ENCODE data around the gene C1QTNF8.
"Not testable (repeated sequence)": the region's sequence is repeated elsewhere in the genome, so short reads cannot be mapped to it uniquely, and the experiment has no call there.

Gene C1QTNF8

GRCh38 chr16:1098266-1098991 is 2.4 kb upstream of the C1QTNF8 start:
- H3K4me3 ChIP-seq (ENCODE audit: low read length), result no peak overlapping the region
- no peaks in the 10 kb centered on the region for H3K36me3 ChIP-seq (ENCODE audit: insufficient read depth, low read length)
- no peaks in the 10 kb centered on the region for H3K27me3 ChIP-seq (ENCODE audit: insufficient read depth, low read length)
- H3K27ac ChIP-seq (ENCODE audit: low read depth, low read length), result no peak overlapping the region
- no peaks in the 10 kb centered on the region for H3K9me3 ChIP-seq (ENCODE audit: insufficient read depth, low read depth, low read length)
- 86% methylated on average over 34 of the region's 34 CpGs for WGBS
- no peaks in the 10 kb centered on the region for H3K4me1 ChIP-seq (ENCODE audit: insufficient read depth, low read length)
- no peak overlapping the region for H3K9ac ChIP-seq (ENCODE audit: low read depth, low read length)

GRCh38 chr16:1097800-1098199 is 1.8 kb upstream of the C1QTNF8 start:
- H3K9ac ChIP-seq (ENCODE audit: low read depth, low read length), result no peak overlapping the region
- H3K4me3 ChIP-seq (ENCODE audit: low read length), result no peak overlapping the region
- H3K36me3 ChIP-seq (ENCODE audit: insufficient read depth, low read length), result no peaks in the 10 kb centered on the region
- H3K27me3 ChIP-seq (ENCODE audit: insufficient read depth, low read length), result no peaks in the 10 kb centered on the region
- H3K27ac ChIP-seq (ENCODE audit: low read depth, low read length), result no peak overlapping the region
- H3K9me3 ChIP-seq (ENCODE audit: insufficient read depth, low read depth, low read length), result no peaks in the 10 kb centered on the region
- H3K4me1 ChIP-seq (ENCODE audit: insufficient read depth, low read length), result no peaks in the 10 kb centered on the region
- 95% methylated on average over 23 of the region's 23 CpGs for WGBS

GRCh38 chr16:1097156-1097555 is 1.1 kb upstream of the C1QTNF8 start:
- H3K36me3 ChIP-seq (ENCODE audit: insufficient read depth, low read length), result no peaks in the 10 kb centered on the region
- H3K4me1 ChIP-seq (ENCODE audit: insufficient read depth, low read length), result no peaks in the 10 kb centered on the region
- H3K27ac ChIP-seq (ENCODE audit: low read depth, low read length), result no peak overlapping the region
- no peak overlapping the region for H3K9ac ChIP-seq (ENCODE audit: low read depth, low read length)
- H3K4me3 ChIP-seq (ENCODE audit: low read length), result no peak overlapping the region
- WGBS, result 92% methylated on average over 18 of the region's 18 CpGs
- no peaks in the 10 kb centered on the region for H3K9me3 ChIP-seq (ENCODE audit: insufficient read depth, low read depth, low read length)
- H3K27me3 ChIP-seq (ENCODE audit: insufficient read depth, low read length), result no peaks in the 10 kb centered on the region

GRCh38 chr16:1095450-1096168 is 435 bp downstream of the C1QTNF8 start:
- Histone ChIP-seq H3K4me3 (ENCODE audit: low read length) (no peak overlapping the region), H3K9ac (ENCODE audit: low read depth, low read length) (no peak overlapping the region), H3K27ac (ENCODE audit: low read depth, low read length) (no peak overlapping the region), H3K36me3 (ENCODE audit: insufficient read depth, low read length) (no peaks in the 10 kb centered on the region), H3K9me3 (ENCODE audit: insufficient read depth, low read depth, low read length) (no peaks in the 10 kb centered on the region), H3K27me3 (ENCODE audit: insufficient read depth, low read length) (no peaks in the 10 kb centered on the region), H3K4me1 (ENCODE audit: insufficient read depth, low read length) (no peaks in the 10 kb centered on the region)
- 86% methylated on average over 16 of the region's 16 CpGs for WGBS

GRCh38 chr16:1094601-1095449 is 1.2 kb downstream of the C1QTNF8 start:
- no peak overlapping the region for H3K9ac ChIP-seq (ENCODE audit: low read depth, low read length)
- no peaks in the 10 kb centered on the region for H3K9me3 ChIP-seq (ENCODE audit: insufficient read depth, low read depth, low read length)
- WGBS, result 91% methylated on average over 29 of the region's 29 CpGs
- H3K27me3 ChIP-seq (ENCODE audit: insufficient read depth, low read length), result no peaks in the 10 kb centered on the region
- no peak overlapping the region for H3K4me3 ChIP-seq (ENCODE audit: low read length)
- H3K27ac ChIP-seq (ENCODE audit: low read depth, low read length), result no peak overlapping the region
- no peaks in the 10 kb centered on the region for H3K36me3 ChIP-seq (ENCODE audit: insufficient read depth, low read length)
- H3K4me1 ChIP-seq (ENCODE audit: insufficient read depth, low read length), result no peaks in the 10 kb centered on the region

GRCh38 chr16:1094124-1094479 is 1.9 kb downstream of the C1QTNF8 start:
- no peaks in the 10 kb centered on the region for H3K36me3 ChIP-seq (ENCODE audit: insufficient read depth, low read length)
- no peak overlapping the region for H3K27ac ChIP-seq (ENCODE audit: low read depth, low read length)
- H3K9me3 ChIP-seq (ENCODE audit: insufficient read depth, low read depth, low read length), result no peaks in the 10 kb centered on the region
- no peaks in the 10 kb centered on the region for H3K27me3 ChIP-seq (ENCODE audit: insufficient read depth, low read length)
- no peak overlapping the region for H3K4me3 ChIP-seq (ENCODE audit: low read length)
- no peak overlapping the region for H3K9ac ChIP-seq (ENCODE audit: low read depth, low read length)
- H3K4me1 ChIP-seq (ENCODE audit: insufficient read depth, low read length), result no peaks in the 10 kb centered on the region
- WGBS, result 82% methylated on average over 13 of the region's 13 CpGs

GRCh38 chr16:1093284-1094123 is 2.5 kb downstream of the C1QTNF8 start:
- H3K4me1 ChIP-seq (ENCODE audit: insufficient read depth, low read length), result no peaks in the 10 kb centered on the region
- H3K9me3 ChIP-seq (ENCODE audit: insufficient read depth, low read depth, low read length), result no peaks in the 10 kb centered on the region
- H3K27me3 ChIP-seq (ENCODE audit: insufficient read depth, low read length), result no peaks in the 10 kb centered on the region
- 86% methylated on average over 84 of the region's 85 CpGs for WGBS
- H3K36me3 ChIP-seq (ENCODE audit: insufficient read depth, low read length), result no peaks in the 10 kb centered on the region
- H3K9ac ChIP-seq (ENCODE audit: low read depth, low read length), result no peak overlapping the region
- H3K4me3 ChIP-seq (ENCODE audit: low read length), result no peak overlapping the region
- H3K27ac ChIP-seq (ENCODE audit: low read depth, low read length), result no peak overlapping the region

GRCh38 chr16:1092685-1093283 is 3.3 kb downstream of the C1QTNF8 start:
- H3K4me3 ChIP-seq (ENCODE audit: low read length); H3K9ac ChIP-seq (ENCODE audit: low read depth, low read length); H3K4me1 ChIP-seq (ENCODE audit: insufficient read depth, low read length); H3K36me3 ChIP-seq (ENCODE audit: insufficient read depth, low read length); H3K9me3 ChIP-seq (ENCODE audit: insufficient read depth, low read depth, low read length); H3K27me3 ChIP-seq (ENCODE audit: insufficient read depth, low read length); H3K27ac ChIP-seq (ENCODE audit: low read depth, low read length): not testable (repeated sequence)
- 96% methylated on average over 23 of the region's 40 CpGs for WGBS

GRCh38 chr16:1091992-1092552 is 4.0 kb downstream of the C1QTNF8 start:
- Histone ChIP-seq H3K4me3 (ENCODE audit: low read length) (no peak overlapping the region), H3K36me3 (ENCODE audit: insufficient read depth, low read length) (no peaks in the 10 kb centered on the region), H3K4me1 (ENCODE audit: insufficient read depth, low read length) (no peaks in the 10 kb centered on the region), H3K9me3 (ENCODE audit: insufficient read depth, low read depth, low read length) (no peaks in the 10 kb centered on the region), H3K27me3 (ENCODE audit: insufficient read depth, low read length) (no peaks in the 10 kb centered on the region), H3K9ac (ENCODE audit: low read depth, low read length) (no peak overlapping the region), H3K27ac (ENCODE audit: low read depth, low read length) (no peak overlapping the region)
- WGBS, result 95% methylated on average over 23 of the region's 27 CpGs
